Camera-type eye (tissue), 1 donor: ENCODE measurements around the gene DHX15. TPM values are rescaled to one million over a fixed set of nuclear protein-coding genes. Genes with fewer than 3 reads are reported as not detected.

Experiments used
- total RNA-seq: library from RNA; depleted of rRNA; stranded (reverse); fragments of >200 nt; gene quantifications from one replicate; pipeline ENCODE4 v1.2.3, GENCODE V29; 2014

Gene DHX15
- 322 TPM for total RNA-seq

GRCh38 chr4:24584211-24584850, at the start of gene DHX15:
Gene DHX15 (minus strand): TSS chr4:24584554. CDS start chr4:24584393, 161 bp downstream.

Other genes starting within 250 kb of the DHX15 start
- gene SOD3, start 211.0 kb upstream of the DHX15 start, total RNA-seq, result 19.7 TPM